SU-DHL-6 (cell line): ENCODE measurements around the gene SLC41A3.

Experiments used
- H2AFZ ChIP-seq: fragments of 200-600 bp; sonication (generic); 2 replicates; pipeline ENCODE4 v1.6.1; 2014; ENCODE audit warnings: low read depth, mild to moderate bottlenecking, moderate library complexity, mixed read lengths, antibody characterized with exemption, low read length; ENCODE audit not compliant: severe bottlenecking
- H3F3A ChIP-seq: fragments of 200-600 bp; shearing (Covaris generic); 2 replicates; pipeline ENCODE4 v1.6.0; 2016; ENCODE audit warnings: antibody characterized with exemption, mild to moderate bottlenecking; ENCODE audit not compliant: insufficient read depth
- H3K27ac ChIP-seq: fragments of 200-600 bp; sonication (generic); 2 replicates; pipeline ENCODE4 v1.5.1; 2016; ENCODE audit warnings: low read depth, mild to moderate bottlenecking, low read length, moderate library complexity, mixed read lengths
- H3K27me3 ChIP-seq: fragments of 200-600 bp; sonication (generic), shearing (Covaris generic); 2 replicates; pipeline ENCODE4 v1.6.0; 2014; ENCODE audit warnings: mild to moderate bottlenecking, low read length
- H3K36me3 ChIP-seq: fragments of 200-600 bp; sonication (generic); 2 replicates; pipeline ENCODE4 v1.6.1; 2014; ENCODE audit warnings: mild to moderate bottlenecking, low read length, mixed read lengths
- H3K4me2 ChIP-seq: fragments of 300-600, 200-600 bp; shearing (Covaris generic), sonication (generic); 2 replicates; pipeline ENCODE4 v1.6.0; 2014; ENCODE audit warnings: low read length, low read depth, mild to moderate bottlenecking; ENCODE audit not compliant: poor library complexity, severe bottlenecking
- H3K4me3 ChIP-seq: fragments of 200-600 bp; sonication (generic); 2 replicates; pipeline ENCODE4 v1.5.1; 2014; ENCODE audit warnings: antibody characterized with exemption, low read length, mild to moderate bottlenecking, mixed read lengths; ENCODE audit not compliant: insufficient read depth, poor library complexity, severe bottlenecking
- H3K79me2 ChIP-seq: fragments of 200-600 bp; sonication (generic); 2 replicates; pipeline ENCODE4 v1.6.1; 2014; ENCODE audit warnings: mild to moderate bottlenecking, low read length, moderate library complexity; ENCODE audit not compliant: insufficient read depth
- H3K9ac ChIP-seq: fragments of 200-600 bp; sonication (generic); 2 replicates; pipeline ENCODE4 v1.7.0; 2014; ENCODE audit warnings: mild to moderate bottlenecking, low read length
- H3K9me2 ChIP-seq: fragments of 200-600 bp; sonication (generic); replicated peaks from 2 replicates; pipeline ENCODE4 v1.6.1; 2014; ENCODE audit warnings: low read length; ENCODE audit not compliant: insufficient read depth
- H3K9me3 ChIP-seq: fragments of 200-600 bp; sonication (generic); 2 replicates; pipeline ENCODE4 v1.6.1; 2014; ENCODE audit warnings: low read length, mixed read lengths; ENCODE audit not compliant: insufficient read depth
- H4K20me1 ChIP-seq: fragments of 200-600 bp; sonication (generic); 2 replicates; pipeline ENCODE4 v1.6.1; 2014; ENCODE audit warnings: low read depth, mild to moderate bottlenecking, antibody characterized with exemption, low read length, moderate library complexity, mixed read lengths
- EZH2phosphoT487 ChIP-seq: fragments of 200-600 bp; sonication (generic), shearing (Covaris generic); conservative IDR thresholded peaks from 2 replicates; pipeline ENCODE4 v1.6.1; 2018; ENCODE audit warnings: mild to moderate bottlenecking, antibody characterized with exemption, low read length, moderate library complexity, mixed read lengths
- TF ChIP-seq, protein P1 (sequence below): fragments of 200-600 bp; sonication (generic); IDR thresholded peaks from one replicate; pipeline ENCODE4 v1.5.1; 2017; ENCODE audit warnings: antibody characterized with exemption, mild to moderate bottlenecking, low read length, moderate library complexity; ENCODE audit not compliant: insufficient read depth, poor library complexity, severe bottlenecking

Gene SLC41A3

DNA sequence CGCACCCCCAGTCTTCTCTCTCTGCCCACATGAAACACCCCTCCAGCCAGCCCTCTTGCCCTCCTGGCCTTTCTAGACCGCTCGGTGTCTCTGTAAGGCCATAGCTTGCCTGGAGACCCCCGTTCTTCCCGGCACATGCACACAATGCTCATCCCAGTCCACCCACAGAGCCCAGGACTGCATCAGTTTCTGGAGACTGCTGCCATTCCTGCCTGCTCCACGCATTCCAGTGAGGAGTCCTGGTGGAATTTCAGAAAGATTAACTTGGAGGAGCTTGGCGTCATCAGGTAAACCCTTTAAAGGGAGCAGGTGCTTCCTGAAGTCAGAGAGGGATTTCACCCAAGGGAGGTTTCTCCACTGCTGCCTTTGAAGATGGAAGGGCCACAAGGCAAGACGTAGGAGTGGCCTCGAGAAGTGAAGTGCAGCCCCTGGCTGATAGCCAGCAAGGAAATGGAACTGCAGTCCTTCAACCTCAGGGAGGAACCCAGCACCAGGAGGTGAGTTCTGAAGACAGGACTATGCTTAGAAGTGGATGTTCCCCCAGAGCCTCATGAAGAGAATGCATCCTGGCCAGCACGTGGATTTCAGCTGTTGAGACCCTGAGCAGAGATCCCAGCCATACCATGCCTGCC is 19.2 kb downstream of the SLC41A3 start:
- no peak overlapping the region for H3K27ac ChIP-seq
- H3K4me2 ChIP-seq, result no peak overlapping the region
- H3K79me2 ChIP-seq, result no peaks in the 10 kb centered on the region
- TF ChIP-seq EZH2phosphoT487, result no peak
- H3F3A ChIP-seq, result no peaks in the 10 kb centered on the region
- H3K4me3 ChIP-seq, result no peak overlapping the region
- no peak overlapping the region for H3K9ac ChIP-seq
- no peaks in the 10 kb centered on the region for H4K20me1 ChIP-seq
- H3K27me3 ChIP-seq, result no peaks in the 10 kb centered on the region
- H3K36me3 ChIP-seq, result no peaks in the 10 kb centered on the region
- no peaks in the 10 kb centered on the region for H3K9me2 ChIP-seq
- no peaks in the 10 kb centered on the region for H3K9me3 ChIP-seq
- H2AFZ ChIP-seq, result no peak overlapping the region

GRCh38 chr3:126063358-126063965 is 20.5 kb downstream of the SLC41A3 start:
- Histone ChIP-seq H3K9ac (no peak overlapping the region), H2AFZ (no peak overlapping the region)

DNA sequence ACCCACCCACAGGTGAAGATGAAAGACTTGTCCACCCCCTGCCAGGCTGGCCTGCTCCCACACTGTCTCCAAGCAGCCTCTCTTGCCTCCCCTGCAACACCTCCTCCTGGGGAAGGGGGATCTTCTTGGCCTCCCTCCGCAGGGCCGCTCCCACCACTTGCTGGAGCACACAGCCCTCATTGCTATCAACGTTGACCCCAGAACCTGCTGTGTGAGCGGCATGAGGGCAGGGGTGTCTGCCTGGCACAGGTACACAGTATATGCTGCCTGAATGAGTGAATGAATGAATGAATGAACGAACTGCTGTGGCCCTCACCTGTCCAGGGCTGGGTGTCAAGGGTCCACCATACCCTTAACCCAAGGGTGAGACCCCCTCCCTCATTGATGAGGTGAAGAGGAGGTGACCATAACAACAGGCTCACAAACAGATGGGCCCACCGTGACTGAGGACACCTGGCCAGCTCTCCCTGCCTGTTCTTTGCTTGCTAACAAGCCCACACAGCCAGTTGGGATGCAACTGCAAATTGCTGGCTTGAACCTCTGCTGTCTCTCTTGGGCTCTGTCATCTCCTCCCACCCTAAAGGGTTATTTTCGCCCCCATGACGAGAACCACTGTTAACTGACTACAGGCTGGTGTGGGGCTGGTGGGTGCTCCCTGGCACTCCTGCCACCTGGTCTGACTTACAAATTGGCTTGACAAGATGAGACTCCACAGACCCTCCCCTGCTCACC is 22.5 kb downstream of the SLC41A3 start:
- Histone ChIP-seq H3K4me2 (no peak overlapping the region), H3F3A (no peaks in the 10 kb centered on the region), H2AFZ (no peak overlapping the region), H3K36me3 (no peaks in the 10 kb centered on the region), H3K9me2 (no peaks in the 10 kb centered on the region), H3K4me3 (no peak overlapping the region), H3K27me3 (no peaks in the 10 kb centered on the region), H3K27ac (no peak overlapping the region), H3K9ac (no peak overlapping the region), H3K9me3 (no peaks in the 10 kb centered on the region), H3K79me2 (no peaks in the 10 kb centered on the region), H4K20me1 (no peaks in the 10 kb centered on the region)
- TF ChIP-seq EZH2phosphoT487, result no peak
- TF ChIP-seq, protein P1, sequence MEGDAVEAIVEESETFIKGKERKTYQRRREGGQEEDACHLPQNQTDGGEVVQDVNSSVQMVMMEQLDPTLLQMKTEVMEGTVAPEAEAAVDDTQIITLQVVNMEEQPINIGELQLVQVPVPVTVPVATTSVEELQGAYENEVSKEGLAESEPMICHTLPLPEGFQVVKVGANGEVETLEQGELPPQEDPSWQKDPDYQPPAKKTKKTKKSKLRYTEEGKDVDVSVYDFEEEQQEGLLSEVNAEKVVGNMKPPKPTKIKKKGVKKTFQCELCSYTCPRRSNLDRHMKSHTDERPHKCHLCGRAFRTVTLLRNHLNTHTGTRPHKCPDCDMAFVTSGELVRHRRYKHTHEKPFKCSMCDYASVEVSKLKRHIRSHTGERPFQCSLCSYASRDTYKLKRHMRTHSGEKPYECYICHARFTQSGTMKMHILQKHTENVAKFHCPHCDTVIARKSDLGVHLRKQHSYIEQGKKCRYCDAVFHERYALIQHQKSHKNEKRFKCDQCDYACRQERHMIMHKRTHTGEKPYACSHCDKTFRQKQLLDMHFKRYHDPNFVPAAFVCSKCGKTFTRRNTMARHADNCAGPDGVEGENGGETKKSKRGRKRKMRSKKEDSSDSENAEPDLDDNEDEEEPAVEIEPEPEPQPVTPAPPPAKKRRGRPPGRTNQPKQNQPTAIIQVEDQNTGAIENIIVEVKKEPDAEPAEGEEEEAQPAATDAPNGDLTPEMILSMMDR, result no peak

More at GRCh38 chr3:126063358-126063965, 20.5 kb downstream of the SLC41A3 start:
- TF ChIP-seq EZH2phosphoT487, result no peak
- TF ChIP-seq, protein P1, result no peak
- H4K20me1 ChIP-seq, result no peaks in the 10 kb centered on the region
- H3F3A ChIP-seq, result no peaks in the 10 kb centered on the region
- H3K4me3 ChIP-seq, result no peak overlapping the region
- no peaks in the 10 kb centered on the region for H3K79me2 ChIP-seq
- no peak overlapping the region for H3K27ac ChIP-seq
- no peaks in the 10 kb centered on the region for H3K36me3 ChIP-seq
- no peak overlapping the region for H3K4me2 ChIP-seq
- no peaks in the 10 kb centered on the region for H3K27me3 ChIP-seq
- H3K9me2 ChIP-seq, result no peaks in the 10 kb centered on the region
- H3K9me3 ChIP-seq, result no peaks in the 10 kb centered on the region
